GM12872 (cell line): ENCODE results near the gene GBGT1.

Source experiments
- CTCF ChIP-seq: IDR thresholded peaks from 3 replicates; pipeline ENCODE4 v1.5.1; 2011; ENCODE audit warnings: low read depth, mild to moderate bottlenecking, low read length, moderate library complexity; ENCODE audit not compliant: insufficient read depth

Gene GBGT1

GRCh38 chr9:133113163-133113948, 50.4 kb downstream of the GBGT1 start:
- no peak for TF ChIP-seq CTCF

GRCh38 chr9:133112663-133113026, 51.1 kb downstream of the GBGT1 start:
- no peak for TF ChIP-seq CTCF

- TF ChIP-seq CTCF, result no peak
Observed at GRCh38 chr9:133111808-133112662, 51.7 kb downstream of the GBGT1 start.

GRCh38 chr9:133109931-133110650, 53.6 kb downstream of the GBGT1 start:
- TF ChIP-seq CTCF, result no peak

GRCh38 chr9:133108794-133109641, 54.7 kb downstream of the GBGT1 start:
- TF ChIP-seq CTCF, result no peak

- TF ChIP-seq CTCF, result no peak
Observed at GRCh38 chr9:133107961-133108793, 55.5 kb downstream of the GBGT1 start.
